Measurements from ENCODE around the gene SBNO2. TPM values are rescaled to one million over a fixed set of nuclear protein-coding genes. Genes with fewer than 3 reads are reported as not detected.
"Not testable (repeated sequence)": the region's sequence is repeated elsewhere in the genome, so short reads cannot be mapped to it uniquely, and the experiment has no call there.

Gene SBNO2
- total and polyA plus RNA-seq, 2 donors (not counting 1 experiment from before 2014, with no cell fraction given): 42.8 to 83.3 TPM

DNA sequence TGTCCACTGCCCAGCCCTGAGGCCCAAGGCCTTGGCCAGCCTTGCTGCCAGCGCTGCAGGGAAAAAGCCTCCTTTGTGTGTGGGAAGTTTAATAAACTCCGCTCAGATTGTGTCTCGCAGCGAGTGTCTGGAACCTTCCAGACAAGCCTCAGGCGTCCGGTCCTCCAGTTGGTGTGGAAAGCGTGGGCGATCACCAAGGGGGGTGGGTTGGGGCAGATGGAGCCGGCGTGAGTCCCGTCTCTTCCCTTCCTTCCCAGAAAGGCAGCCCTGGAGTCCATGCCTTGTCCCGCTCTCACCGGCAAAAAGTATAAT lies 36.1 kb upstream of the SBNO2 start:
- Histone ChIP-seq H3K79me2 (ENCODE audit: control insufficient read depth, insufficient read depth, low read length) (peaks cover 90% of the 10 kb centered on the region), H3K27me3 (replicated peaks in 1 of 4; ENCODE audit: control extremely low read depth in 1 of 4, control insufficient read depth in 3 of 4, insufficient read depth in 4 of 4, low read length in 3 of 4) (no peaks in the 10 kb centered on the region), H3K27ac (ENCODE audit: low read length in 2 of 2) (no peak overlapping the region), H3K9ac (ENCODE audit: low read length) (no peak overlapping the region), H3K9me3 (ENCODE audit: control extremely low read depth in 1 of 3, control insufficient read depth in 2 of 3, insufficient read depth in 1 of 3, low read length in 2 of 3) (no peaks in the 10 kb centered on the region), H3K4me1 (ENCODE audit: control insufficient read depth in 2 of 2, insufficient read depth in 2 of 2, low read length in 2 of 2) (peaks cover 24 to 43% of the 10 kb centered on the region in 2 donors), H4K20me1 (ENCODE audit: control insufficient read depth, insufficient read depth, low read length, poor library complexity, severe bottlenecking) (peaks cover 88% of the 10 kb centered on the region), H3K4me3 (ENCODE audit: control extremely low read depth in 1 of 5, extremely low read depth in 1 of 5, insufficient read depth in 1 of 5, low read depth in 2 of 5, low read length in 4 of 5) (no peak overlapping the region), H2AFZ (ENCODE audit: insufficient read depth, low read depth, low read length, poor library complexity, severe bottlenecking) (no peak overlapping the region), H3K36me3 (replicated peaks in 1 of 2; ENCODE audit: control extremely low read depth in 1 of 2, control insufficient read depth in 1 of 2, extremely low read depth in 1 of 2, insufficient read depth in 2 of 2, low read length in 1 of 2) (peaks cover 0 to 19% of the 10 kb centered on the region in 2 experiments), H3K4me2 (replicated peaks; ENCODE audit: low read depth, low read length, poor library complexity, severe bottlenecking) (no peak overlapping the region)
- Mint-ChIP-seq H3K27ac (no peak overlapping the region), H3K4me1 (peaks cover 37% of the 10 kb centered on the region), H3K4me3 (no peak overlapping the region), H3K9me3 (ENCODE audit: insufficient read depth) (no peaks in the 10 kb centered on the region), H3K27me3 (no peaks in the 10 kb centered on the region)
- POLR2A ChIA-PET: interaction anchor here (0.6 kb wide), 1 partner anchor 388 kb away, joined by 4 read pairs; no protein-coding TSS in a partner anchor
- DNase-seq (no peak), ATAC-seq (ENCODE audit: low read depth) (no peak)
- no peak for TF ChIP-seq EZH2 (IDR thresholded peaks at IDR 0.05; ENCODE audit: borderline replicate concordance, insufficient read depth, low read depth, low read length, poor library complexity, severe bottlenecking)
- TF ChIP-seq, protein P1, sequence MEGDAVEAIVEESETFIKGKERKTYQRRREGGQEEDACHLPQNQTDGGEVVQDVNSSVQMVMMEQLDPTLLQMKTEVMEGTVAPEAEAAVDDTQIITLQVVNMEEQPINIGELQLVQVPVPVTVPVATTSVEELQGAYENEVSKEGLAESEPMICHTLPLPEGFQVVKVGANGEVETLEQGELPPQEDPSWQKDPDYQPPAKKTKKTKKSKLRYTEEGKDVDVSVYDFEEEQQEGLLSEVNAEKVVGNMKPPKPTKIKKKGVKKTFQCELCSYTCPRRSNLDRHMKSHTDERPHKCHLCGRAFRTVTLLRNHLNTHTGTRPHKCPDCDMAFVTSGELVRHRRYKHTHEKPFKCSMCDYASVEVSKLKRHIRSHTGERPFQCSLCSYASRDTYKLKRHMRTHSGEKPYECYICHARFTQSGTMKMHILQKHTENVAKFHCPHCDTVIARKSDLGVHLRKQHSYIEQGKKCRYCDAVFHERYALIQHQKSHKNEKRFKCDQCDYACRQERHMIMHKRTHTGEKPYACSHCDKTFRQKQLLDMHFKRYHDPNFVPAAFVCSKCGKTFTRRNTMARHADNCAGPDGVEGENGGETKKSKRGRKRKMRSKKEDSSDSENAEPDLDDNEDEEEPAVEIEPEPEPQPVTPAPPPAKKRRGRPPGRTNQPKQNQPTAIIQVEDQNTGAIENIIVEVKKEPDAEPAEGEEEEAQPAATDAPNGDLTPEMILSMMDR (IDR thresholded peaks at IDR 0.05): no peak
- intact Hi-C loops (cut with micrococcal nuclease): no loop called here
- CTCF ChIA-PET: interaction anchor here (0.6 to 2.1 kb wide), 2 partner anchors 32 to 97 kb away, joined by 4 to 5 read pairs; no protein-coding TSS in a partner anchor
- 100% methylated on average over 10 of the region's 13 CpGs for WGBS (ENCODE audit: insufficient coverage)

DNA sequence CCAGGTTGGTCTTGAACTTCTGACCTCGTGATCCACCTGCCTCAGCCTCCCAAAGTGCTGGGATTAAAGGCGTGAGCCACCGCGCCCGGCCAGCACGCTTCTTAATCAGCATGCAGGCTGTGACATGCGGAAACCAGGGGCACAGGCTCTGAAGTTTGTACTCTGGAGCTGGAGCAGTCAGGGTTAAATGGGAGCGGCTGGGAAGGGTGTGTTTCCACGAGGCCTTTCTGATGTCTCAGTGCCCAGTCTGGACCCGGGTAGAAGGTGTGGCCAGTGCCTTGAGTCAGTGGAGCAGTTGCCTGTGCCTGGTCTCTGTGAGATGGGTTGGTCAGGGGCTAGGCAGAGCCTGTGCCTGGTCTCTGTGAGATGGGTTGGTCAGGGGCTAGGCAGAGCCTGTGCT lies 34.8 kb upstream of the SBNO2 start:
- Mint-ChIP-seq H3K4me3 (peak overlapping the region; percentile 16), H3K4me1 (peaks cover 31% of the 10 kb centered on the region), H3K27ac (peak overlapping the region; percentile 41)
- H3K27me3 ChIP-seq (replicated peaks in 1 of 4; ENCODE audit: control extremely low read depth in 1 of 4, control insufficient read depth in 3 of 4, insufficient read depth in 4 of 4, low read length in 3 of 4); intact Hi-C loops (cut with micrococcal nuclease); ATAC-seq (ENCODE audit: low read depth); H3K4me3 ChIP-seq (ENCODE audit: control extremely low read depth in 1 of 5, extremely low read depth in 1 of 5, insufficient read depth in 1 of 5, low read depth in 2 of 5, low read length in 4 of 5); H2AFZ ChIP-seq (ENCODE audit: insufficient read depth, low read depth, low read length, poor library complexity, severe bottlenecking); H3K9me3 Mint-ChIP-seq (ENCODE audit: insufficient read depth); H3K27me3 Mint-ChIP-seq; H3K9me3 ChIP-seq (ENCODE audit: control extremely low read depth in 1 of 3, control insufficient read depth in 2 of 3, insufficient read depth in 1 of 3, low read length in 2 of 3); H3K9ac ChIP-seq (ENCODE audit: low read length); H3K27ac ChIP-seq (ENCODE audit: low read length in 2 of 2); DNase-seq; CTCF ChIA-PET: not testable (repeated sequence)
- Histone ChIP-seq H3K4me1 (ENCODE audit: control insufficient read depth in 2 of 2, insufficient read depth in 2 of 2, low read length in 2 of 2) (peaks cover 22 to 39% of the 10 kb centered on the region in 2 donors), H3K36me3 (replicated peaks in 1 of 2; ENCODE audit: control extremely low read depth in 1 of 2, control insufficient read depth in 1 of 2, extremely low read depth in 1 of 2, insufficient read depth in 2 of 2, low read length in 1 of 2) (peaks cover 0 to 19% of the 10 kb centered on the region in 2 experiments), H3K79me2 (ENCODE audit: control insufficient read depth, insufficient read depth, low read length) (peaks cover 81% of the 10 kb centered on the region), H4K20me1 (ENCODE audit: control insufficient read depth, insufficient read depth, low read length, poor library complexity, severe bottlenecking) (peaks cover 74% of the 10 kb centered on the region), H3K4me2 (replicated peaks; ENCODE audit: low read depth, low read length, poor library complexity, severe bottlenecking) (peak overlapping the region; percentile 48)
- POLR2A ChIA-PET: interaction anchor here (1.1 kb wide), 1 partner anchor 9 kb away, joined by 3 read pairs; no protein-coding TSS in a partner anchor
- WGBS (ENCODE audit: insufficient coverage): 88% methylated on average over 9 of the region's 10 CpGs
